DND-41 (cell line): ENCODE results near the gene NEDD4L.

Source experiments
- ATAC-seq: fragments of 200-7000 bp; cut with Tn5 transposase; 3 replicates; pipeline ENCODE4 v1.9.1; 2021; ENCODE audit warnings: low read depth; ENCODE audit not compliant: insufficient read depth
- DNase-seq: peaks from one replicate; pipeline ENCODE4 v3.0.0-alpha.2; 2020
- H2AFZ ChIP-seq: 2 replicates; pipeline ENCODE4 v1.6.0; 2012; ENCODE audit warnings: low read depth, low read length
- H3K27ac ChIP-seq: 2 replicates; pipeline ENCODE4 v1.5.1; 2012; ENCODE audit warnings: low read length, inconsistent platforms
- H3K27me3 ChIP-seq: fragments of 200-600 bp; sonication (generic); 2 replicates; pipeline ENCODE4 v1.6.0; 2012; ENCODE audit warnings: low read length, mild to moderate bottlenecking, inconsistent platforms; ENCODE audit not compliant: insufficient read depth, poor library complexity
- H3K36me3 ChIP-seq: 2 replicates; pipeline ENCODE4 v1.5.1; 2012; ENCODE audit warnings: low read length, inconsistent platforms; ENCODE audit not compliant: insufficient read depth
- H3K4me1 ChIP-seq: 2 replicates; pipeline ENCODE4 v1.5.1; 2012; ENCODE audit warnings: mild to moderate bottlenecking, low read length; ENCODE audit not compliant: insufficient read depth
- H3K4me2 ChIP-seq: 2 replicates; pipeline ENCODE4 v1.6.0; 2012; ENCODE audit warnings: mild to moderate bottlenecking, moderate library complexity, low read length, inconsistent platforms; ENCODE audit not compliant: insufficient read depth
- H3K4me3 ChIP-seq, 2 experiments: fragments of 200-600 bp in 1 of 2; shearing (Covaris generic) in 1 of 2; 2 replicates each; pipeline ENCODE4 v1.5.1; 2012 to 2016; ENCODE audit warnings: inconsistent platforms in 2 of 2, low read length in 2 of 2, mild to moderate bottlenecking in 2 of 2, low read depth in 1 of 2, moderate library complexity in 1 of 2
- H3K79me2 ChIP-seq: 2 replicates; pipeline ENCODE4 v1.6.0; 2012; ENCODE audit warnings: low read length, inconsistent platforms; ENCODE audit not compliant: insufficient read depth
- H3K9ac ChIP-seq: 2 replicates; pipeline ENCODE4 v1.6.0; 2012; ENCODE audit warnings: low read depth, mild to moderate bottlenecking, inconsistent platforms, low read length, moderate library complexity
- H3K9me3 ChIP-seq: 2 replicates; pipeline ENCODE4 v1.5.1; 2012; ENCODE audit warnings: low read length, moderate library complexity, mild to moderate bottlenecking, inconsistent platforms; ENCODE audit not compliant: insufficient read depth, severe bottlenecking
- H4K20me1 ChIP-seq: 2 replicates; pipeline ENCODE4 v1.6.0; 2012; ENCODE audit warnings: low read length; ENCODE audit not compliant: insufficient read depth
- EZH2 ChIP-seq: IDR thresholded peaks from 3 replicates; pipeline ENCODE4 v1.6.1; 2012; ENCODE audit warnings: borderline replicate concordance, low read depth, mild to moderate bottlenecking, moderate library complexity, low read length, inconsistent platforms; ENCODE audit not compliant: severe bottlenecking
- TF ChIP-seq, protein P1 (sequence below): IDR thresholded peaks from 2 replicates; pipeline ENCODE4 v1.5.1; 2012; ENCODE audit warnings: borderline replicate concordance, low read length, moderate library complexity, mild to moderate bottlenecking; ENCODE audit not compliant: poor library complexity, severe bottlenecking; ENCODE audit errors: extremely low read depth

The NEDD4L gene

DNA sequence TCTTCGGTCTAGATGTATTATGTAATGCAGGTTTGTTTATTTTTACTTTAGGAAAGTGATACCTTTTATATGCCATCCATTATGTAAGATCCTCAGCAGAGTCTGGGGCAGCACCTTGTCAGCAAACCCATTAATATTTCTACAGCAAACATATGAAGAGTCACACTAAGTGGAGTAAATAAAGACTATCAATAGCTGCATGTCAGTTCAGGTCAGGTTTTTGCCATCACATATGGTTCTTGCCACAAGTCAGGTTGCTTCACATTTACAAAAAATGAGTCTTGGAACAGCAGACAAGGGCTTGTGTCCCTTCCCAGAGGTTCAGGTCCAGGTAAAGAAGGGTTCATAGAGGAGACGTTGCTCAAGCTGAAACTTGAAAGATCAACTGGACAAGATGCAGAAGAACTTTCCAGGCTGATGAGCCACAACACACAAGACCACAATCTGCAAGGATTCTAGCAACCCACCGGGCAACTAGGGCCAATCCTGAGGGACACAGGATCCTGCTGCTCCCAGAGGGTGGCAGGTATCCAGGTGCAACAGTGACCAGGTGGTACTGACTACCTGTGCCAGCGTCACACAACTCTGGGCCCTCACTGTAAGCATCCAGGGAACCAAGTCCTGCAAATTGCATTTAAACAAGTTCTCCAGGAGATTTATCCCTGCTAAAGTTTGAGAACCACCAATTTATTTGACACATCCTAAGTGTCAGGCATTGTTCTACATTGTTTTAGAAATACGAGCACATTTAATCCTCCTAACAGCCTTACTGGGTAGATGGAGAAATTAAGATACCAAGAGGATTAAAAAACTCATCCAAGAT lies 369.0 kb downstream of the NEDD4L start:
- Histone ChIP-seq H3K4me1 (no peaks in the 10 kb centered on the region), H3K9ac (no peak overlapping the region), H3K79me2 (no peaks in the 10 kb centered on the region), H4K20me1 (no peaks in the 10 kb centered on the region; the same call in 1 of the 2 replicates), H3K4me3 (no peak overlapping the region), H3K36me3 (no peaks in the 10 kb centered on the region), H3K4me2 (no peak overlapping the region), H2AFZ (no peak overlapping the region), H3K9me3 (no peaks in the 10 kb centered on the region), H3K27me3 (peaks cover 9% of the 10 kb centered on the region), H3K27ac (no peak overlapping the region)
- DNase-seq = no peak
- no peak for ATAC-seq
- TF ChIP-seq EZH2 = no peak
- TF ChIP-seq, protein P1, sequence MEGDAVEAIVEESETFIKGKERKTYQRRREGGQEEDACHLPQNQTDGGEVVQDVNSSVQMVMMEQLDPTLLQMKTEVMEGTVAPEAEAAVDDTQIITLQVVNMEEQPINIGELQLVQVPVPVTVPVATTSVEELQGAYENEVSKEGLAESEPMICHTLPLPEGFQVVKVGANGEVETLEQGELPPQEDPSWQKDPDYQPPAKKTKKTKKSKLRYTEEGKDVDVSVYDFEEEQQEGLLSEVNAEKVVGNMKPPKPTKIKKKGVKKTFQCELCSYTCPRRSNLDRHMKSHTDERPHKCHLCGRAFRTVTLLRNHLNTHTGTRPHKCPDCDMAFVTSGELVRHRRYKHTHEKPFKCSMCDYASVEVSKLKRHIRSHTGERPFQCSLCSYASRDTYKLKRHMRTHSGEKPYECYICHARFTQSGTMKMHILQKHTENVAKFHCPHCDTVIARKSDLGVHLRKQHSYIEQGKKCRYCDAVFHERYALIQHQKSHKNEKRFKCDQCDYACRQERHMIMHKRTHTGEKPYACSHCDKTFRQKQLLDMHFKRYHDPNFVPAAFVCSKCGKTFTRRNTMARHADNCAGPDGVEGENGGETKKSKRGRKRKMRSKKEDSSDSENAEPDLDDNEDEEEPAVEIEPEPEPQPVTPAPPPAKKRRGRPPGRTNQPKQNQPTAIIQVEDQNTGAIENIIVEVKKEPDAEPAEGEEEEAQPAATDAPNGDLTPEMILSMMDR = no peak

DNA sequence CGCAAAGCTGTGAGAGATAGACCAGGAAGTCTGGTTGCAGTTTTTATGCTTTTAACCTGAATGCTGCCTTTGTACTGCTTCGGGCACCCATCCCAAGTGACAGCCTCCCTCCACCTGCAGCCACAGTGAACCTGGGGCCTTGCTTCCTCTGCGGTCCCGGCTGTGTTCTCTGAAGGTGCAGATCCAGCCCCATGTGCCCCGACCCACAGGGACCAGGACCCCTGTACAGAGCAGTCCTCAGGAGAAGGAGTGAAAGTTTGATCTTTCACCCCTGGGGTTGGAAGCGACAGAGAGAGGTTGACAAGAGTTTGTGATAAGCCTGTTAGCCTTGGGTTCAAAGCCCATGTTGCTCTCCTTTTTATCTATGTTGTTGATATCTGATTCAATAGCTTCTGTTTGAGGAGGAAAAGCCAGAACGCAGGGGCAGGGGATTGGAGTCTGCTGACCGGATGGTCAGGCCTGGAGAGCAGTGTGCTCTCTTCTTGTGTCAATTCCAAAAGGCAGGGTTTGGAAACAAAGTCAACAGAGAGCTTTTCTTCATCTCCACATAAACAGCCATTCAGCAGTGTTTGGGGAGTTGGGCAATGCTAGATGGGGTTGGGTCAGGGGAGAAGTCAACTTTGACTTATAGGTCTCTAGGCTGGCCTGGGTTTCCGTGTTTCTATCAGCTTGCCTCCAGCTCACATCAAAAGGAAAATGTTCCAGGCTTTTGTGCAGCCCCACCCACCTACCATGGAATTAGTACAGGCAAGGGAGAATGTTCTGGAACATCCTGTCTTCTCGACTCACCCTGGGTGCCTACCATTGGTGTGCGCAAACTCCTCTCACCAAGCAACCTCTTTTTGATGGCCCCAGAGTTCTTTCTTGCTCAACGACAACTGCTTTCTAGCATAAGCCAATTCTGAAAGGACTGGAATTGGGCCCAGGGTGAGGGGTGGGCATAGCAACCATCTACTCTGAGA lies 369.9 kb downstream of the NEDD4L start:
- no peaks in the 10 kb centered on the region for H3K36me3 ChIP-seq
- ATAC-seq (no peak), DNase-seq (no peak)
- H3K4me1 ChIP-seq = no peaks in the 10 kb centered on the region
- H3K79me2 ChIP-seq = no peaks in the 10 kb centered on the region
- no peak overlapping the region for H3K4me3 ChIP-seq
- no peak overlapping the region for H2AFZ ChIP-seq
- TF ChIP-seq, protein P1 = no peak
- TF ChIP-seq EZH2 = no peak
- no peak overlapping the region for H3K9ac ChIP-seq
- H3K9me3 ChIP-seq = no peaks in the 10 kb centered on the region
- no peaks in the 10 kb centered on the region; the same call in 1 of the 2 replicates for H4K20me1 ChIP-seq
- H3K27me3 ChIP-seq = peaks cover 9% of the 10 kb centered on the region
- H3K27ac ChIP-seq = no peak overlapping the region
- H3K4me2 ChIP-seq = no peak overlapping the region

DNA sequence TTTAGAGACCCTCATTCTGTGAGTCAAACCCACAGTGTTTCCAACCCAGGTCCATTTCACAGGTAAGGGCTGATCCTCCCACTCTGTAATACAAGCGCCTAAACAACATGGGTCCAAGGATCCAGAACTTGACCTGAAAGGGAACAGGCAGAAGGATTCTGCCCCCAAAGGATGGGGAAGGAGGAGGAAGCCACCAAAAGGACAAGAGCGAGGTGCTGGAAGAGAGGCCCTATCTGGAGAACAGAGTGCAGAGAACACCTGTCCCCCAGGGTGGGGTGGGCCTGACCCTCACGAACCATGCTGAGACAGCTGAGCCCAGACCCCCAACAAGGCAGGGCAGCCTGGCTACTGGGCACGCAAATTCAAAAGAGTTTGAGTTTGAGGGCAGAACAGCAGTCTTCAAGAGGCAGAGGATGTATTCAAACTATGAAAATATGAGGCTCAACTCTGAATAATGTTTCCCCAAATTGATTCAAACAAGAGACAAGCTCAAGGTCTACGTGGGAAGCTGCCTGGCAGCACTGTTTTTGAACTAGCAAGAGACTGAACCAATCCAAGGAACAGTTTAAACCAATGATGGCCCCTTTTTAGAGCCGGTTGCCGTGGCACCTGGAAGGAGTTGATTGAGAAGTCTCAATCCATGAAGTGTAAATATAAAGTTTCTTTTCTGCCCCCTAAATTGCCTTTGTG lies 372.1 kb downstream of the NEDD4L start:
- DNase-seq = no peak
- Histone ChIP-seq H3K27ac (no peak overlapping the region), H3K4me1 (no peaks in the 10 kb centered on the region), H3K4me2 (no peak overlapping the region), H3K4me3 (no peak overlapping the region), H2AFZ (no peak overlapping the region), H3K36me3 (no peaks in the 10 kb centered on the region), H3K9ac (no peak overlapping the region), H3K79me2 (no peaks in the 10 kb centered on the region), H3K9me3 (peaks cover 5% of the 10 kb centered on the region), H3K27me3 (peaks cover 9% of the 10 kb centered on the region), H4K20me1 (no peaks in the 10 kb centered on the region; the same call in 1 of the 2 replicates)
- ATAC-seq = no peak
- TF ChIP-seq, protein P1 = no peak
- TF ChIP-seq EZH2 = no peak
